HG03175 (cell line): Measurements from ENCODE around the gene WDR88.
"Not testable (repeated sequence)": the region's sequence is repeated elsewhere in the genome, so short reads cannot be mapped to it uniquely, and the experiment has no call there.

Experiments
- ATAC-seq: cut with Tn5 transposase; IDR thresholded peaks from one replicate; pipeline ENCODE4 v1.9.1; 2021; ENCODE audit warnings: mild to moderate bottlenecking, moderate library complexity; ENCODE audit not compliant: unreplicated experiment

Gene WDR88

DNA sequence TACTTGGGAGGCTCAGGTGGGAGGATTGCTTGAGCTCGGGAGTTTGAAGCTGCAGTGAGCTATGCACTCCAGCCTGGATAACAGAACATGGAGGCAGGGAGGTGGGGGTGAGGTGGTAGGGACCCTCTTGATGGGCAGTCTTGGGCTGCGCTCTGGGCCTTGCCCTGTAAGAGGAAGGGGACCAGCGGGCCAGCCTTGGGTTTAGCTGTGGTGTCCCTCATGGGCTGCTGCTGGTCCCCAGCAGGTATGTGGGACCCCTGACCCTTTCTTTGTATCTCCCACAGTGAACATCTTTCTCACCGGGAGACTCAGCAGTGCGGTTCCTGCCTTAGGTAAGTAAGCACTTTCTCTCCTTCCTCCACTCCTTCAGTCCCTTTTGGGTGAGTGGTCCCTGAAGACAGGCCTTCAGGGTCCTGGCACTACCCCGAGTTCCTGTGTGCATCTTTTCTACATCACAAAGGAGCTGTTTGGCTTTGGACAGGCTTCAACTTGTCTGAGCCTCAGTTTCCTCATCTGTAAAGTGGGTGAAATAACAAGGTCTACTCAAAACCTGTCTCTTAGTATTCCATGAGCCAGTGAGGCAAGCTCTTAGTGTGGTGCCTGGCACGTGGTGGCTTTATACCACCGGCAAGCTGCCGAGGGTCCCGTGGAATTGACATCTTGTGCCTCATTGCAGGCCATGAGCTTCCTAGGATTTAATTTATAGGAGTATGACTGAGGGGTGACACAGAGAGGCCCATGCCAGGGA is 64.7 kb downstream of the WDR88 start:
- no peak for ATAC-seq

GRCh38 chr19:33197591-33198000 is 65.7 kb downstream of the WDR88 start:
- ATAC-seq = peak; percentile 52

DNA sequence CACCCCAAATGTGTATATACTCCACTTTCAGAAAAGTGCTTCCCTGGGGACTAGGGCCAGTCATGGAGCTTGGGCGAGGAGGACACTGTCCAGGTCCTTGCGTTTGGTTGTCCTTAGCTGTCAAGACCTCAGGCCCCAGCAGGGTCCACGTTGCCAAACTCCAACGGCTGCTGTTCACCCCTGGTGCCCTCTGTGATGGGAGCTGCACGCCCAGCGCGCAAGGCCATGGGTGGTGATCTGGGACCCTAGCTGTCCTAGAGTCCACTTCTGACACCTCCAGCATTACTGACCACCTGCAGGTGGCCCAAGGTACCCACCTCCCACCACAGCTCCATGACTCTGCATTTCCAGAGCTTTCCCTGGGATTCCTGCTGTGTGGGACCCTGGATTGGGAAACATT is 66.3 kb downstream of the WDR88 start:
- ATAC-seq = no peak

- no peak for ATAC-seq
These were observed 67.7 kb downstream of the WDR88 start for GRCh38 chr19:33199441-33200265.

DNA sequence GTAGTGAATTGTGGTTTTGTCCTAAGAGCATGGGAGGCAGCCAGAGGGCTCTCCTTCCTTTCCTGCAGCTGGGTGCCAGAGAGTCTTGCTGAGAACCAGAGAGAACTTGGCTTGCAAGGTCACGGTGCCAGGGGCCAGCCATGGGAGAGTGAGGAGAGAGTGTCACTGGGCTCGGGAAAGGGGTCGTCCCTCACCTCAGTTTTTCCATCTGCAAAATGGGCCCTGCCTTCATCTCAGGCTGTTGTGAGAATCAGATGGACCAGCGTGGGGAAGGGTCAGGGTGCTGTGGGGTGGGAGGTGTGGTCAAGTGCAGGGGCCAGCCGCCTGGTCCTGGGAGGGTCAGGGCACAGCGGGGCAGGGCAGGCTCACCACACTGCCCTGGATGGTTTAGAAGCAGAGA is 69.6 kb downstream of the WDR88 start:
- no peak for ATAC-seq

GRCh38 chr19:33201886-33202545 is 70.1 kb downstream of the WDR88 start:
- ATAC-seq = no peak

DNA sequence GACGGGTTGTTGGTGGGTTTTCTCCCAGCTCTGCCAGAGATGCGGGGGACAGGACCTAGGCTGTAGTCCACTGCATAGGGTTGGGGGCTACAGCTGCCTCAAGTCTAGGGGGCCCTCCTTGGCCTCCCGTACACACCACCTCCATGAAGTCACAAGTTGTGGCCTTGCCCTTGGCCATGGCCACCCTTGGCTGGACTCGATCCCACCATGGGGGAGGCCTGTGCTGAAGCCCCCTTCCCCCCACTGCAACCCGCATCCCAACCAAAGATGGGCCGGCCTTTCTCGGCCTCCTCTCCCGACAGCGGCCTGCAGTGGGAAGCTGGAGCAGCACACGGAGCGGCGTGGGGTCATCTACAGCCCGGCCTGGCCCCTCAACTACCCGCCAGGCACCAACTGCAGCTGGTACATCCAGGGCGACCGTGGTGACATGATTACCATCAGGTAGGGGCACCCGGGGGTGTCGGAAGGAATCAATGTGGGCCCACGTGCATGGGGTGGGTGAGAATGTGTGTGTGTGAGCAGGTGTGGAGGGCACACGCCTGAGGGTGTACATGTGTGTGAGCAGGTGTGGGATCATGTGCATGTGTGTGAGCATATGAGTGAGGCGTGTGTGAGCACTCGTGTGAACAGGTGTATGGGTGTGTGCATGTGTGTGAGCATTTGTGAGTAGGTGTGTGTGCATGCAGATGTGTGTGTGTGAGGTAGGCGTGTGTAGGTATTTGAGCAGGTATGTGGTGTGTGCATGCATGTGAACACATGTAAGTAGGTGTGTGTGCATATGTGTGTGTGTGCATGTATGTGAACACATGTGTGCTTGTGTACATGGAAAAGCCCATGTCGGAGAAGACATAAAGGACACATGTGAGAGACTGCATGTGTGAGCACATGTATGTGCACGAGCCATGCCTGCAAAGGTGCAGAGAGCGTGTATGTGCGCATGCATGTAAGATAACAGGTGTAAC is 70.9 kb downstream of the WDR88 start:
- ATAC-seq = no peak

- ATAC-seq = no peak
These were observed 71.6 kb downstream of the WDR88 start for GRCh38 chr19:33203529-33203928.

GRCh38 chr19:33204136-33204973 is 72.4 kb downstream of the WDR88 start:
- ATAC-seq = no peak

- ATAC-seq = no peak
These were observed 73.2 kb downstream of the WDR88 start for GRCh38 chr19:33205110-33205509.

DNA sequence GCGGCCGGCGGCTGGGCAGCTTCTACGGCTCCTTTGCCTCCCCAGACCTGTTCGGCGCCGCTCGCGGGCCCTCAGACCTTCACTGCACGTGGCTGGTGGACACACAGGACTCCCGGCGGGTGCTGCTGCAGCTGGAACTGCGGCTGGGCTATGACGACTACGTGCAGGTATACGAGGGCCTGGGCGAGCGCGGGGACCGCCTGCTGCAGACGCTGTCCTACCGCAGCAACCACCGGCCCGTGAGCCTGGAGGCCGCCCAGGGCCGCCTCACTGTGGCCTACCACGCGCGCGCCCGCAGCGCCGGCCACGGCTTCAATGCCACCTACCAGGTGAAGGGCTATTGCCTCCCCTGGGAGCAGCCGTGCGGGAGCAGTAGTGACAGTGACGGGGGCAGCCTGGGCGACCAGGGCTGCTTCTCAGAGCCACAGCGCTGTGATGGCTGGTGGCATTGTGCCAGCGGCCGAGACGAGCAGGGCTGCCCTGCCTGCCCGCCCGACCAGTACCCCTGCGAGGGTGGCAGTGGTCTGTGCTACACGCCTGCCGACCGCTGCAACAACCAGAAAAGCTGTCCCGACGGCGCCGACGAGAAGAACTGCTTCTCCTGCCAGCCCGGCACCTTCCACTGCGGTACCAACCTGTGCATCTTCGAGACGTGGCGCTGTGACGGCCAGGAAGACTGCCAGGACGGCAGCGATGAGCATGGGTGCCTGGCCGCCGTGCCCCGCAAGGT is 73.8 kb downstream of the WDR88 start:
- no peak for ATAC-seq

GRCh38 chr19:33206261-33207039 is 74.5 kb downstream of the WDR88 start:
- ATAC-seq = no peak

DNA sequence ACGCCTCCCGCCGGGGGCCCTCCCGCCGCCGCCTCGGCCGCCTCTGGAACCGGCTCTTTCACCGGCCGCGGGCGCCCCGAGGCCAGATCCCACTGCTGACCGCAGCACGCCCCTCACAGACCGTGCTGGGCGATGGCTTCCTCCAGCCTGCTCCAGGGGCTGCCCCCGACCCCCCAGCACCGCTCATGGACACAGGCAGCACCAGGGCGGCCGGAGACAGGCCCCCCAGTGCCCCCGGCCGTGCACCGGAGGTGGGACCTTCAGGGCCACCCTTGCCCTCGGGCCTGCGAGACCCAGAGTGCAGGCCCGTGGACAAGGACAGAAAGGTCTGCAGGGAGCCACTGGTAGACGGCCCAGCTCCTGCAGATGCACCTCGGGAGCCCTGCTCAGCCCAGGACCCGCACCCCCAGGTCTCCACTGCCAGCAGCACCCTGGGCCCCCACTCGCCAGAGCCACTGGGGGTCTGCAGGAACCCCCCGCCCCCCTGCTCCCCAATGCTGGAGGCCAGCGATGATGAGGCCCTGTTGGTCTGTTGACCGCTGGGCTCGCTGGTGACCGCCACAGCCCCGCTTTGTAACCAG is 75.2 kb downstream of the WDR88 start:
- no peak for ATAC-seq

DNA sequence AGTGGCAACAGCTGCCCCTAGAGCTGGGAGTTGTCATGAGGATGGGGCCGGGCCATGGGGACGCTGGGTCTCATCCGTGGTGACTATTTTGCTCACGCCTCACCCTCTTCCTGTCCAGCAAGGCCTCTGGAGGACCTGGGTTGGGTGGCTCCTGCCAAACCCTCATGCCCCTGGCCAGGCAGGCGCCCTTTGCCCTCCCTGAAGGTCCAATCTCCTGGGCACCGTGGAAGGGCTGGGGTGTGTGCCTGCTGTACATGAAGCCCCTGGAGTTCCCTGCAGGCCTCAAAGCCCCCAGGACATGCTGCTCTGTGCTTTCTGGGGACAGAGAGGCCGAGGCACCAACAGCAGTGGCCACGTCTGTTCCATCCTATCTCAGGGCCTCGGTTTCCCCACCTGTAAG is 76.0 kb downstream of the WDR88 start:
- ATAC-seq = no peak

DNA sequence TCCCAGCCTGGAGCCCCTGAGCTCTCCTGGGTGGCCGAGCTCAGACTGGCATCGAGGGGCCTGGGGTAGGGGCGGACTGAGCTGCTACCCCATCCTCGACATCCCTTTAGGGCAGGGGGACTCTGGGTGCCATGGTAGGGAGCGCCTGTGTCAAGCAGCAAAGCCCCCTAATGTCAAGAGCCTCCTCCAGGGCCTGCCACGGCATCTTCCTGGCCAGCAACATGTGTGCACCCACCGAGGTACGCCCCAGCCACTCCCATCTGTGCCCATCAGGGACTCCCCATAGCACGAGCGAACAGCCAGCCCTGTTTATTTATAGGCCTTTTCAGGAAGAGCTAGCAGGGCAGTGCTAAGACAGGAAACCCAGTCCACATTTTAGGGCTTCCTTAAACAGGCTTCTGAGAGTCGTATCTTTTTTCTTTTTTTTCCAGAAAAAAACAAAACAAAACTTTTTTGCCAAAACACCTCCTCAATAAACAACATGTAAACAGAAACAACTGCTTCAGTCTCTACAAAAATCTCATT is 76.5 kb downstream of the WDR88 start:
- ATAC-seq = no peak

DNA sequence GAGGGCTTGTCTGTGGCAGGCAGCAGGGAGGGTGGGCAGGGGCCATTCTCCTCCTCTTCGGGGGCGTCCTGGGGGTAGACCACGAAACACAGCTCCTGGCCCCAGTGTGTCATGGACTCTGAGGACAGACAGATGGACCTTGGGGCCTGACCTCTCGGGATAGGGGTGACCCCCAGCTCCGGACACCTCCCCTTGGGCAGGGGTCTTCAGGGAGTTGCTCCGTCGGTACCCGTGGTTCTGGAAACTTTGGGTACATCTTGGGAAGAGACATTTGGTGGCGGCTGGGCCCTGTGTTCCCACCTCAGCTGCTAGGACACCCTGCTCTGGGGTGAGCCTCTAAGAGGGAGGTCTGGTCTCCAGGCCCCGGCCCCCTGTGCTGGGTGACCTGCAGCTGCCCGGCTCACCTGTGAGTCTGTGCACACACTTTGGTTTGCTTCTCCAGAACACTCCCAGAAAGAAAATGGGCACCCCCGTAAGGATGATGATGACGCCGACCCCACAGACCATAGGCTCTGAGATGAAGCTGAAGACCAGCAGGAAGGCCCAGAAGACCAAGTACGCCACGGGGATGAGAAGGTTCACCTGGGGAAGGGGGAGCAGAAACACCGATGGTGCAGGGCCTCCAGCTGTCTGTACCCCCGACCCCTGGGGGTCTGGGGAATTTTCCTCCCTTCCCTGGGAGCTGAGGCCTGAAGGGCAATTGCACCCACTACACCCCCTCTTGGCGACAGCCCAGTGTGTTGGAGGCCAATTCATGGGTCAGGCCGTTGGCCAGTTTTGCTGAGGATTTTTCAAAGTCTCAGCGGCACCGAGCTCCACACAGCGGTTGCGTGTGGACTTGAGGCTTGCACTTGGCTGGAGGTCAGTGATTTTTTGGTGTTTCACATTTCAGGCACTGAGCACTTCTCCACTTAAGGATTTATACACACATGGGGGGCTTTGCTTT is 77.3 kb downstream of the WDR88 start:
- ATAC-seq = no peak

- not testable (repeated sequence) for ATAC-seq
These were observed 77.9 kb downstream of the WDR88 start for GRCh38 chr19:33209850-33210230.
